IPS-11a (cell line): ENCODE results near the gene EEPD1.

Source experiments
- H3K4me3 ChIP-seq: one replicate; pipeline ENCODE4 v1.5.1; 2013; ENCODE audit warnings: low read depth, low read length, control low read depth

Gene EEPD1

GRCh38 chr7:36296284-36296683, 143.2 kb downstream of the EEPD1 start:
- H3K4me3 ChIP-seq: no peak overlapping the region

DNA sequence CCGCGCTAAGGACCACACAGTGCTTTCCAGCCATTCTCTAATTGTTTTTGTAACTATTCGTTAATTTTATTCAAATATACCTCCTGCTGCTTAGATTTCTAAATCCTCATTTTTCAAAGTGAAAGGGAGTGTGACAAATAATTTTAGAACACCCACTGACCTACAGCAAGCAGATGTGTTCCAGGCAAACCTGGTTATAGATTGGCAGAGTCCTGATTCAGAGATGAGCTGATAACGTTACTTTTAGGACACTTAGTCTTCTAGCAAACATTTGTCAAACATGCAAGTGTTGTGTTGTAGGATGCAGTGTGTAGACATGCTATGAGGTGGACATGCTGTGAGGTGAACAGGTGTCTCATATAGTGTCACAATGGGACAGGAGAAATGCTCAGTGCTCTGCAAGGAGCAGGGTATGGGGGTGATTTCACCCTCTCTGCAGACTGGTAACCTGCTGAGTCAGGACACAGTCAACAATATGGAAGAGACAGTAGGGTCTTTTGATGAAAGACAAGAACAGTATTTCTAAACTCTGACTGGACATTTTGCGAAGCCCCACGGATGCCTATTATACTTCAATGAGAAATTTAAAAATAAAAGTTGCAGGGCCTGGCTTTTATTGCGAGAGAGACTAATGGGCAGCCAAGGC, 144.4 kb downstream of the EEPD1 start:
- no peak overlapping the region for H3K4me3 ChIP-seq

- H3K4me3 ChIP-seq: no peak overlapping the region
Observed at GRCh38 chr7:36298106-36298505, 145.1 kb downstream of the EEPD1 start.

DNA sequence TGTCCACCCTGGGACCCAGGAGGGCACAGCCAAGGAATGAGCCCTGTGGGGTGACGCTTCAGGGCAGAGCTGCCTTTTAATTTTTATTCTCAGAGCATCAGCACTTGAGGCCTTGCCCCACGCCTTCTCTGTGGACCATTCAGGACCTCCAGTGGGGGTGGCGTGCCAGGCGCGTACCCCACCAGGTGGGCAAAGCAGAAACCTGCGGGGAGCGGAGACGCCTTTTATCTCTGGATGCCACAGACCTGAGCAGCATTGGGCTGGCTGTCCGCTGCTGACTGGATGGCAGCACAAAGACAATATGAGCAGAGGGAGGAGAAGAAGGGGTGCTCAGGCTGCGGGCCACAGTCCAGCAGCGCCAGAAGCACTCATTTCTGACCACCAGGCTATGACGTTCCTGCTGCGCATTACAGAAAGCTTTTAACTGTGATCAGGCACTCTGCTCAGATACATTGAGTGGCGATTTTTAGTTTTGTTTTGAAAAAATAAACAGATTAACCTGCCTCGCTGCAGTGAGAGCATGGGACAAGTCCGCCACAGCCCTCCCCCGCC, 146.2 kb downstream of the EEPD1 start:
- no peak overlapping the region for H3K4me3 ChIP-seq

DNA sequence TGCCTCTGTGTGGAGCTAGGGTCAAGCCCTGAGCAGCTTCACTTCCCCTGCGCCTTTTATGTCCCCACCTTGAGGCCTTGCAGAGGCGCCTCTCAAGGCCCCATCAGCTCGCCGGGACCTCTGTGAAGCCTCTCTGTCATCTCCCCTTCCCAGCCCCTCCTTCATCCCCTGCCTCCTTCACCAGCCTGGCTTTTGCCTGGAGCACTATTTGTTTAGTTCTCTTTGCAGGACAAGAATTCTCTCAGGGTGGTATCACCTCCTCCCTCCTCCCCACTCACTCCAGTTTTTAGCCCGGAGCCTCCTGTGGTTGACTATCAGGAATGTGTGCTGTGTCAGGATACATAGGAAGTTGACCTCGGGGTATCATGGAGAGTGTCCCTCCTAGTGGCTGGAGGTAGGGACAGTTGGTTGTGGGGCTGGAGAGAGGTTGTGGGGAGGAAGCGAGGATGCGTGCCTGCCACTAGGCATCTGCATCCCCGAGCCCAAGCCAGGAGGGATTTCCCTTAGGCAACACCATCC, 146.8 kb downstream of the EEPD1 start:
- H3K4me3 ChIP-seq: no peak overlapping the region

DNA sequence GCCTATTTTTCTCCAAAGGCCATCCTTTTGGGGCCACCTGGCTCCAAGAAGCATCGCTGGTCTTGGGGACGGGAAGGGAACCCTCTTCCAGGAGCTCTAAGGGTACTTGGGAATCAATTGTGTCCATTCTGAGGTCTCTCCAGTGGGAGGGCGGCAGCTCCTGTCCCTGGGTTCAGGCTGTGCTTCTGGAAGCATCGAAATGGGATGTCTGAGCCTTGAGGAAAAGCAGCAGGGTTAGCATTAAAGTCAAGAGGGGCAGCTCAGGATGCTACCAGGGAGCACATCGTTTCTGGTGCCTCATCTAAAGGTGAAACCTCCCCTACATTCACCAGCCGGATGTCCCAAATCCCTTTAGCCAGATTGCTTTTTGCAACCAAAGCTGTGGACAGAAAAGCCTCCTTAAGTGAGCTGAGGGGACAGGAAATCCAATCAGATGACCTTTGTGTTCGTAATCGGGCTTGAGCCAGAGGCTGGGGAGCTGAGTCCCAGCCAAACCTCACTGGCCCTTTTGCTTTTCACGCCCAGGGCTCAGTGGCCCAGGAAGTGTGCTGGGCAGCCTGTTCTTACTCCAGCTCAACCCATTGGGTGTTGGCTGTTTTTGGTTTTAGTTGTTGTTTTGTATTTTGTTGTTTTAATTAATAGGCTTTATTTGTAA, 147.8 kb downstream of the EEPD1 start:
- H3K4me3 ChIP-seq: no peak overlapping the region

- no peak overlapping the region for H3K4me3 ChIP-seq
Observed at GRCh38 chr7:36301914-36302771, 149.1 kb downstream of the EEPD1 start.

DNA sequence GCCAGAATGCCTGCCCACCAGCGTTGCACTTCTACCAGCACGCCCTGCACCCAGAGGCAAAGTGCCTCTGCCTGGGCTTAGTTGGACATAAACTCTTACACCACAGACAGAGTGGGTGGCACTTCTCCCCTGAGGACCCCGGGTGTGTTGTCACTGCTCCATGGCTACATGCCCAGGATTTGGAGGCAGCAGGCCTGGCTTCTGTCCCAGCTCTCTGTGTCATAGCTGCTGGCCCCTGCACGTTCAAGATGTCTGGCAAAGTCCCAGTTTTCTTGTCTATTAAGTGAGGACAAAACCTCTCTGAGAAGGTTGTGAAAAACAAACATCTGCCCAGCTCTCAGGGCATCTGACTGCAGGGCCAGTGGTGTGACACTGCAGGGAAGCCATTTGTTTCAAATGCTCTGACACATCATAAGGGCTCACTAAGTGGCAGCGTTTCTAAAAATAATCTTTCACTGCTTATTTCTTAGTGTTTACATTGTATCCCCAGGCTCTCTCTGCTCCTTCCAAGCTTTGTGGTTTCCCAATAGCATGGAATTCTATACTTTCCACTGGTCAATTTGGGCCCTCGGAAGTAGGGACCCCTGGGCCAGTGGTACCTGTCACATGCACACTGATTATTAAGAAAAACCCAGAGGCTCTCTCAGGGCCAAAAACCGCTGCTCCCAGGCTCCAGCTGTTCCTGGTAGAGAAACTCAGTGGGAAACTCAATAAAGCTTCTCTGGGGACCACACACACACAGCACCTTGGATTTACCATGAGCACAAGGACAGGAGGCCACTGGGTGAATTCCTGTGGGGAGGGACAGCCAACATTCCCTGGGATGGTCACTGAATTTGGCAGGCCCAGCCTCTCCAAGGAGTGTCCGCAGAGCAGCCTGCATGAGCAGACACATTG, 150.4 kb downstream of the EEPD1 start:
- H3K4me3 ChIP-seq: no peak overlapping the region

DNA sequence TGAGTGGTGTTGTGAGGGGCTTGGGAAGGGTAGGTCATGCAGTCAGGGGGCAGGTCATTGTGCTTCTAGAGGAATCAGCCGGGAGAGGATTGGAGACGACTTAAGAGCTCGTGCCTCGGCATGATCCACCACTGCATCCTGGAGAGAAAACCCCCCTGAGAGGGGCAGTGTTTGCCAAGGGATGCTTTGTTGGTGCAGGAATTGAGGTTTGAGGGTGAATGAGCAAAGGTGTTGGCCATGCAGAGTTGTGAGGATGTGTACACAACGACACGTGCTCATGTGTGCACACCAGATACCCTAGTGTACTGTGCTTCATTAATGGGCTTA, 151.0 kb downstream of the EEPD1 start:
- H3K4me3 ChIP-seq: no peak overlapping the region

- H3K4me3 ChIP-seq: no peak overlapping the region
Observed at GRCh38 chr7:36305226-36305625, 152.2 kb downstream of the EEPD1 start.

DNA sequence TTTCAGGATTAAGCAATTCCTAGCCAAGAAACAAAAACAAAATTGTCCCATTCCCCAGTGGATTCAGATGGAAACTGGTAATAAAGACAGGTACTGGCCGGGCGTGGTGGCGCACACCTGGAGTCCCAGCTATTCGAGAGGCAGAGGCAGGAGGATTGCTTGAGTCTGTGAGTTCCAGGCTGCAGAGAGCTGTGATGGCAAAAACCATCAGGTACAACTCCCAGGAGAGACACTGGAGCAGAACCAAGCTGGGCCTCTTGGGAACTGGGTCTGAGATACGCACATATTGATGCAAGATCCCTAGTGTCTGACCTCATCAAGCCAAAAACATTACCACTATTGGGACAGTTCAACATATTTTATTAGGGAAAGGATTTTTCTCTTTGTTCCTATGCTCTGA, 152.6 kb downstream of the EEPD1 start:
- no peak overlapping the region for H3K4me3 ChIP-seq

GRCh38 chr7:36306222-36306621, 153.2 kb downstream of the EEPD1 start:
- no peak overlapping the region for H3K4me3 ChIP-seq

DNA sequence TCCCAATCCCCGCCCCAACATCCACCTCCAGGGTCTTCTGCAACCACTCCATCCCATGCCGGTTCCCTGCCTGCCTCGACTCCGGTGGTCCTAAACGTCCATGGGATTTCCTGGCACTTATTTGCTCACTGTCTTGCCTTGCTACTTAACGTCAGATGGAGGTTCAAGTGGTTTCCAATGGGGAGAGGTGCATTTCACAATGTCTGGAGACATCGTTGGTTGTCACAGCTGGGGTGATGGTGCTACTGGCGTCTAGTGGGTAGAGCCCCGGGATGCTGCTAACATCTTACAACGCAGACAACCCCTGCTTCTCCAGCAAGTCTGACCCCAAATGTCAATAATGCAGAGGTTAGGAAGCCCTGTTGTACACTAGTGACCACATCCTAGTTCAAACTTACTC, 153.7 kb downstream of the EEPD1 start:
- no peak overlapping the region for H3K4me3 ChIP-seq

DNA sequence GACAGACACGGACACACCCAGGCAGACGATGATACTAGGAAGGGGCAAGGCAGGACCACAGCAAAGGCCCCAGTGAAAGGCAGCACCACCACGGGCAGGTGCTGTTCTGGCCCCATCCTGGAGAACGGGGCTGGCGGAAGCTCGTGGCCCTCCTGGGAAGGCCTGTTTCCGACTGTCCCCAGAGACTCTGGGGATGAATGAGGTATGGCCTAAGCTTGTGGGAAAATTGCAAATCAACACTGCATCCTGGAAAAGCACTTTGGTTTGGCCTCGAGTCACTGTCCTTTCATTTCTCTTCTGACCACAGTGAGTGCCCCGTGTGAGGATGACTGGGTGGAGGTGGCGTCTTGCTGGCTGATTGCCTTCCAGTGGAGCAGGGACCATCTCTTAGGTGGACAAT, 155.0 kb downstream of the EEPD1 start:
- no peak overlapping the region for H3K4me3 ChIP-seq

- H3K4me3 ChIP-seq: no peak overlapping the region
Observed at GRCh38 chr7:36309301-36309700, 156.2 kb downstream of the EEPD1 start.

- no peak overlapping the region for H3K4me3 ChIP-seq
Observed at GRCh38 chr7:36309716-36310115, 156.7 kb downstream of the EEPD1 start.

- H3K4me3 ChIP-seq: no peak overlapping the region
Observed at GRCh38 chr7:36310897-36311296, 157.8 kb downstream of the EEPD1 start.

DNA sequence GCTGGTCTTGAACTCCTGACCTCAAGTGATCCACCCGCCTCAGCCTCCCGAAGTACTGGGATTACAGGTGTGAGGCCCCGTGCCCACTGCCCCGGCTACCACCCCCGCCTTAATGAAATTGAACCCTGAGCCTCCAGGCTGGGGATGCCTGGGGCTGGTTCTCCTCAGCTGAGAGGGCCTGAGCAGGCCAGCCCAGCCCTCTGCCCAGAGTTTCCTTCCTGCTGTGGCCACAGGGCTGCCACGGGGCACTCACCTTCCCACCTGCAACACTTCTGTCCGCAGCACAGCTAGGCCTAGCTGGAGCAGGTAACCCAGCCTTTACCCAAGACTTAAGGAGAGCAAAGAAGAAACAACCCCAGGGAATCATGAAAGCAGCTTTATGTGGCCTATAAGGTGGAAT, 158.5 kb downstream of the EEPD1 start:
- no peak overlapping the region for H3K4me3 ChIP-seq

DNA sequence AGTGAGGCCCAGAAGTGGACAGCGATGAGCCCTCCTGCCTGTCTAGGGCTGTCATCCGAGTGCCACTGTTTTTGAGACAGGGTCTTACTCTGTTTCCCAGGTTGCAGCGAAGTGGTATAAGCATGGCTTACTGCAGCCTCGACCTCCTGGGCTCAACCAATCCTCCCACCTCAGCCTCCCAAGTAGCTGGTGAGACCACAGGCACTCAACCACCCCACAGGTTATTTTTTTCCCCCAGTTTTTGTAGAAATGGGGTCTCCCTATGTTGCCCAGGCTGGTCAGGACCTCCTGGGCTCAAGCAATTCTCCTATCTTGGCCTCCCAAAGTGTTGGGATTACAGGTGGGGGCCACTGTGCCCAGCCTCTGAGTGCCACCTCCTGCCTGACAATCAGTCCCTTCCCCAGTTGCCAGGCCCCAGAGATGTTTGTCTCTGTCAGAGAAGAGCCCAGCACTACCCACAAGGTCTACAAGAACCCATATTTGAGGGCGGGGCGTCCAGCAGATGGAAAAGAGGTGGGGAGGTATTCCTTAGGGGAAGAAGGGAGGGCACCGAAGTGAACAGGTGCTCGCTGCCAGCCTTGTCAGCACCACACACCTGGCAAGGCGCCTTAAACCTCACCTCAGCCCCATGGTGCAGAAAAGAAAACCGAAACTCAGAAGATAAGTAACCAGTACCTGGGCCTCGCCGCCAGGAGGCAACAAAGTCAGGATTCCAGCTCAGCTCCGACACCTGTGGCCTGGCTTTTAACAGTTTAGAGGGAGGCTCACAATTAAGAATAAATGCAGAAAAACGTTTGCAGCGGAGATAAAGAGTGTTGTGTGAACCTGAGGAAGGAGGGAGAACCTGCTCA, 159.2 kb downstream of the EEPD1 start:
- H3K4me3 ChIP-seq: no peak overlapping the region

GRCh38 chr7:36312915-36313334, 159.9 kb downstream of the EEPD1 start:
- H3K4me3 ChIP-seq: no peak overlapping the region
